NCI-H1048 (cell line): Measurements from ENCODE around the gene SPTBN4.
"Not testable (repeated sequence)": the region's sequence is repeated elsewhere in the genome, so short reads cannot be mapped to it uniquely, and the experiment has no call there.

Source experiments
- DNase-seq: peaks from one replicate; lab custom pipeline; 2025; lab: John Stamatoyannopoulos, UW

The SPTBN4 gene

GRCh38 chr19:40465025-40465556 lies 1.7 kb upstream of the SPTBN4 start:
- no peak for DNase-seq

- DNase-seq: peak; percentile 94
These were observed 1.1 kb upstream of the SPTBN4 start, which contains the start of gene BLVRB for GRCh38 chr19:40465557-40466218. Gene BLVRB, minus strand, starts transcription at chr19:40465745. Its CDS starts 57 bp downstream, at chr19:40465688.

- DNase-seq: no peak
These were observed 399 bp upstream of the SPTBN4 start for GRCh38 chr19:40466219-40466984.

- DNase-seq: no peak
These were observed 2.2 kb downstream of the SPTBN4 start for GRCh38 chr19:40469011-40469410.

- no peak for DNase-seq
These were observed 4.3 kb downstream of the SPTBN4 start for GRCh38 chr19:40471111-40471510.

GRCh38 chr19:40472516-40472915 lies 5.7 kb downstream of the SPTBN4 start:
- DNase-seq: no peak

GRCh38 chr19:40474737-40475136 lies 7.9 kb downstream of the SPTBN4 start:
- DNase-seq: no peak

GRCh38 chr19:40475878-40476644 lies 9.3 kb downstream of the SPTBN4 start:
- DNase-seq: not testable (repeated sequence)

- no peak for DNase-seq
These were observed 19.2 kb downstream of the SPTBN4 start for GRCh38 chr19:40486017-40486416.

- no peak for DNase-seq
These were observed 23.1 kb downstream of the SPTBN4 start for GRCh38 chr19:40489882-40490230.

GRCh38 chr19:40492274-40492673 lies 25.5 kb downstream of the SPTBN4 start:
- DNase-seq: no peak

GRCh38 chr19:40493778-40494177 lies 27.0 kb downstream of the SPTBN4 start:
- no peak for DNase-seq

GRCh38 chr19:40494191-40494838 lies 27.5 kb downstream of the SPTBN4 start:
- DNase-seq: no peak

- DNase-seq: no peak
These were observed 30.4 kb downstream of the SPTBN4 start for GRCh38 chr19:40497214-40497613.

- DNase-seq: no peak
These were observed 32.5 kb downstream of the SPTBN4 start for GRCh38 chr19:40499320-40499719.

- not testable (repeated sequence) for DNase-seq
These were observed 34.1 kb downstream of the SPTBN4 start for GRCh38 chr19:40500678-40501530.

- DNase-seq: no peak
These were observed 34.8 kb downstream of the SPTBN4 start for GRCh38 chr19:40501599-40501998.

GRCh38 chr19:40502081-40502480 lies 35.3 kb downstream of the SPTBN4 start:
- no peak for DNase-seq

- no peak for DNase-seq
These were observed 36.0 kb downstream of the SPTBN4 start for GRCh38 chr19:40502647-40503319.

- no peak for DNase-seq
These were observed 36.5 kb downstream of the SPTBN4 start for GRCh38 chr19:40503320-40503695.

- no peak for DNase-seq
These were observed 39.3 kb downstream of the SPTBN4 start for GRCh38 chr19:40506099-40506498.
